HG03460 (cell line): Measurements from ENCODE around the gene INPP4B.
"Not testable (repeated sequence)": the region's sequence is repeated elsewhere in the genome, so short reads cannot be mapped to it uniquely, and the experiment has no call there.

Experiments
- ATAC-seq: cut with Tn5 transposase; IDR thresholded peaks from one replicate; pipeline ENCODE4 v1.9.1; 2021; ENCODE audit not compliant: unreplicated experiment

INPP4B gene

DNA sequence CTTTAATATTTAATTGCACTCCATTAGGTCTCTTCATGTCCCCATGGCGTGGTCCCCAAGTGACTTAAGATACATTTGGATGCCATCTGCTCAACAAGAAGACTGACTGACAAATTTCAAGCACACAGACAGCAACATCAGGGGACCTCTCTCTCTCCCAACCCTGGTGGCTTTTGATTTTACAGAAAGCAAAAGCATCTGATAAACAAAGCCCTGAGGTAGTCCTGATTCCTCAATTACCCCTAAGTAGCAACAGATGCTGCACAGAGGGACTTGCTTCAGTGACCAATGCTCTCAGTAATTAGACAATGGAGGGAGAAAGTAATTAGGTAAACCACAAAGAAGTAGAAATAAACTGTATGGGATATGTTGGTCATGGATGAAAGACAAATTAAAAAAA, 426.4 kb downstream of the INPP4B start:
- ATAC-seq: no peak

DNA sequence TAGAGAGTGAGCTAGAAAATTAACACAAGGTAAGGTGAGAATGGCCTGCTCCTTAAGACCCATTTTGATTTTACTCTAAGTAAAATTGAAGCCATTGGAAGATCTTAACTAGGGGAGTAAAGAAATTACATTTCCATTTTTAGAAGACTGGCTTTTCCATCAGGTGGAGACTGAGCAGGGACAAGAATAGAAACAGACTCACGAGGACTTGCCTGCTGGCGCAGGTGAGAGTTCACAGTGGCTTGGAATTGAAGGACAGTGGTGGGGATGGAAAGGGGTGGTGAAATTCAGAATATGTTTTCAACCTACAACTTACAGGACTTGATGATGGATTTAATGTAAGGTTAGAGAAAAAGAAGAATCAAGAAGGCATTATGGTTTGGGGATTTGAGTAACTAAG, 427.4 kb downstream of the INPP4B start:
- no peak for ATAC-seq

GRCh38 chr4:142416711-142417275, 429.3 kb downstream of the INPP4B start:
- ATAC-seq: no peak

GRCh38 chr4:142416121-142416520, 430.0 kb downstream of the INPP4B start:
- no peak for ATAC-seq

GRCh38 chr4:142414366-142414990, 431.6 kb downstream of the INPP4B start:
- ATAC-seq: no peak

GRCh38 chr4:142413485-142413884, 432.6 kb downstream of the INPP4B start:
- ATAC-seq: no peak

DNA sequence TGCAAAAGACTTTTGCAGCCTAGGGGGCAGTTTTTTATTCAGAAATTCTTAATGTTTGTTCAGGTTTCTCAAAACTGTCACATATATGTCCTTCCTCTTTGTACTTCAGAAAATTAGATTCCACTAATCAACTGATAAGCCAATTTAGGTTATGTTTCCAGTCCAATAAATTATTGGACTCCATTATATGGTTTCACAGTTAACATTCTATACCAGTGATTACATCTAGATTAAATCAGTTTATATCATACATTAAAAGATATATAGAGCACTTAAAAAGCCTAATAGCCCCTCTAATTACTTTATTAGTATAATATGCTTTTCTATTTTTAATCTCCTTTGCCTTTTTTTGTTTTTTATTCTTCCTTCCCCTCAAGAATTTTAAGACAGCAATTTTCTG, 434.1 kb downstream of the INPP4B start:
- no peak for ATAC-seq

- ATAC-seq: no peak
These were observed 438.1 kb downstream of the INPP4B start for GRCh38 chr4:142408003-142408441.

GRCh38 chr4:142407596-142407995, 438.5 kb downstream of the INPP4B start:
- ATAC-seq: no peak

DNA sequence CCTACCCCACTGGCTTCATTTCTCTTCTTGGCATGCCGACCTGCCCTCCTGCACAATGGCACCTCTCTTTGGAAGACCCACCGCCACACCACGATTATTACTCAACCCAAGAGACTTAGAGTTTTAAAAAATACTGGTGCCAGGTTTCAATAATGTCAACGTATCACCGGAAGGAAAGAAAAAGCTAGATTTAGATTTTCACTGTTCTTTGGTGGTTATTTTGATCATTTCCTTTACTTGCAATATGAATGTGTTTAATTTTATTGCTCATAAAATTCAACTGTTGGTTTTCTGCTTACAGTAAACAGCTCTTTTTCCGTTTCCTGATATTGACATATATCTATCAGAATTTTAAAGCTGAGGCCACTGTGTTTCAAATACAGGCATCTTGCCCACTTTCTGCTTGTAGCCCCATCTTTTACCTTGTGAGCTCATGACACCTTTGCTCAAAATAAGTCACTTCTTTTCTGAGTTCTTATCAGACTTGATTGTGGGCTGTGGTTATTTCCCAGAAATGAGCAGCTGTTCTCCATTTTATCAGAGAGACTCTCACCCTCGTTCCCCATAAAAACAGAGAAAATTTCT, 439.1 kb downstream of the INPP4B start:
- no peak for ATAC-seq

DNA sequence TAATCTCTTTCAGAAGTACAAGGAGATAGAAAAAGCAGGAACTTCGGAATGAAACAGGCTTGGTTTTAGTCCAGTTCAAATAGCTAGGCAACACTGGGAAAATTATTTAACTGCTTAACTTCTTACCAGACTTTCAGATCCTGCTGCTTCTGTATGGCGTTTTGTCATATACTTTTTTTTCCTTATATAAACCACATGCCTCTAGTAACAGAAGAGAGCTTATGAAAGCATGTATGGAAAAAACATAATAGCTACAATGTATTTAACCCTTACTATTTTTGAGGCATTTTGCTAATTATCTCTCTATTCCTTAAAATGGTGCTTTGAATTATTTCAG, 439.6 kb downstream of the INPP4B start:
- no peak for ATAC-seq

GRCh38 chr4:142405695-142406498, 440.2 kb downstream of the INPP4B start:
- ATAC-seq: peak; percentile 23

DNA sequence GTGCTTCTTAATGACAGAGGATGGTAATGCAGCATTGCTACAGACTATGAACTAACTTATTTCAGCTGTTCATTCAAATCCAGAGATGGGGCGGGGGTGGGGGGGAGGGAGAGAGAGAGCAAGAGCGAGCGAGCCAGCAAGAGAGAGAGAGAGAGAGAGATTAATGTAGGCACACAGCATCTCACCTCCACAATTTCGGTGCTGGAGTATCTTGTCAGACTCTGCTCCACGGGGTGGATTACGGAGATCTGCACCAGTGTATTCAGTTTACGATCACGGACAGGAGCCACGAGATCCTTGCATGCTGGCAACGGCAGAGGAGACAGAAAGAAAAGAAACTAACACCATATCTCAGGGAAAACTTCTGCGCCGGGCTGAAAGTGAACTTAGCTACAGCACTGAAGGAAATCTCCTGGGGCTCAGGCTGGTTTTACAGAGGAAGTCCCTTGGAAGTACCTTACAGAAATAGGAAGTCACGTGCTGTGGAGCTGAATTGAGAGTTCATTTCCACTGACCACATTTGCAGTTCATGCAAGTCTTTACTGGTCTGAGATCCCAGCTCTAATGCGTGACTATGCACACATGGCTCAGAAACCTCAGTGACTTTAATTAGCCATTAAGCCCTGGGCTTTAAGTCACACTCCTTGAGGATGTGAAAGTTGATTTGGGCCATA, 440.9 kb downstream of the INPP4B start:
- ATAC-seq: peak; percentile 48

DNA sequence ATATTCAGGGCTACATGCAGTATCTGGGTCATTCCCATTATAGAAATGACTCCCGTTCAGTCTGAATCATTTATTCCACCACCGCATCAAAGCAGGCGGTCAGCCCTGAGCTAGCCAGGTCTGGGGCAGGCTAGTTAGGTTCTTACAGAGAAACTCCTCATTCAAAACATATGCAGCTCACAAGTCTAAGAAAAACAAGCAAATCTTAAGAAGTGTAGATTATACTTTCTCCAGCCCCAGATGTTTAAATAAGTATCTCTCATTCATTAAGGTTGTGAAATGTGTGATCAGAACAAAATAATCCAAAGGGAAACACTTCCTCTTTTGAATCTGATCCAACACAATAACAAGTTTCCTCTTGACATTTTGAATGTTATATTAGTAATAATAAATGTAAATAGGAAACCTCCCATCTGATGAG, 441.9 kb downstream of the INPP4B start:
- no peak for ATAC-seq

DNA sequence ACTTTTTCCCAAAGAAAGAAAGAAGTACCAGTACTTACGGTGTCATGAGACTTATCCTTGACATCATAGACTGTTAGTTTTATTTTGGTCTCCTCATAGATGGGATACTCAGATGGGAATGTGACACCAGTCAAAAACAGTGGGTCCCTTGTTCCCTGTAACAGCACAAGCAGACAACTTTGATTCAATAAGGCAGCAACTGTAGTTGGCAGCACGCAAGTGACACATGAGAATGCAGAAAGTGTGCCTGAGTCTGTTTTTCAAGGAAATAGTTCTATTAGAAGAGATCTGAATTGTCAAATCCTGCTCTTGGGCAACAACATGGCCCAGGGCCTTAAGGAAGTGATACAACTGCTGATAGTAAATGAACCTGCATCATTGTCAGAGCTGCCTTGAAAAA, 443.2 kb downstream of the INPP4B start:
- ATAC-seq: no peak

DNA sequence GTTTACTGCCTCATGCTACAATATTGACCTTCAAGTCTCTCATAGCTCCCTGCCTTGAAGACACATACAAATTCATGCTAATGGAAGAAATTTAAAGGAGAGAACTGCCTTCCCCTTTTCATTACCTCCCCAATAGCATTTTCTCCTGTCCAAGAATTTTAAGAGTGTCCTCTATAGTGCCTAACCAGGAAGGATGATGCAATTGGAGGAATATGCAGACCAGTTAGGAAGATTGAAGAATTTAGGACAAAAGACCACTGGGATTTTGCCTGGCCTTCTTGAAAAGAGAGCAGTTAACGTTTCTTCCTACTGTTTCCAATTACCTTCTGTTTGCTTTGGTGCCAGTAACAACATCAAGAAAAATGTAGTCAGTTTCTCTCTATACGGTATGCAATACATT, 443.9 kb downstream of the INPP4B start:
- ATAC-seq: no peak

DNA sequence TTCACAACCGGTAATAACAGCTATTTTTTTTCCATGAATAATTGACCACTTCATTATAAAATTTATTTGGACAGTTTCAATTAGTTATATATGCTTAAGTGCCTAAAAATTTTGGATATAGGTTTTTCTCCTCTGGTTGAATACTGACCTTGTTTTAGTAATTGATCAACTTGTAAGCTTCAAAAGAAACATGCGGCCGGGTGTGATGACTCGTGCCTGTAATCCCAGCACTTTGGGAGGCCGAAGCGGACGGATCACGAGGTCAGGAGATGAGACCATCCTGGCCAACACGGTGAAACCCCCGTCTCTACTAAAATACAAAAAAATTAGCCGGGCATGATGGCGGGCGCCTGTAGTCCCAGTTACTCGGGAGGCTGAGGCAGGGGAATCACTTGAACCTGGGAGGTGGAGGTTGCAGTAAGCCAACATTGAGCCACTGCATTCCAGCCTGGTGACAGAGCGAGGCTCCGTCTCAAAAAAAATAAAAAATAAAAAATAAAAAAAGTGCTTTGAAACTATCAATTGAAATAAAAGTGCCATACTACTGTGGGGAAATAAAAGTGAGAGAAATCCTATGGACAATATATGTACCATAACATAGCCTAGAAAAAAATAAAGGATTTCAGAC, 448.6 kb downstream of the INPP4B start:
- ATAC-seq: not testable (repeated sequence)

GRCh38 chr4:142396279-142396678, 449.8 kb downstream of the INPP4B start:
- no peak for ATAC-seq

DNA sequence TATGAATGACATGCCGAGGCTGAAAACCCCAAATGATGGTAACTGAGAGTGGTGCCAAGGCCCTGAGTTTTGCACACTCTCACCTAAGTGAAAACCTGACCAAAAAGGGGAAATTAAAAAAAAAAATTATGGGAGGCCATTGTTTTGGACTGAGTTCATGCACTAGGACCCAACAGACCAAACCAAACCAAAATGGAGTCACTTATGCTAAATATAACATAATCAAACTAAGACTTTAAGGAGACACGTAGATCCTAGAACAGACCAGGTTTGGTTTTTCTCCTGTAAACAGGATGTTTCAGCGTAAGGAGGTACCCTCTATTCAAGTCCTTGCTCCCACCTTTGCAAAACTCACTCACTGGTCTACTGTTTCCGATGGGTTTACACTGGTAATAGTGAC, 453.0 kb downstream of the INPP4B start:
- ATAC-seq: no peak

- ATAC-seq: no peak
These were observed 459.2 kb downstream of the INPP4B start for GRCh38 chr4:142386856-142387255.

GRCh38 chr4:142386449-142386848, 459.7 kb downstream of the INPP4B start:
- ATAC-seq: no peak
